ENCODE measurements around the gene RNASET2.
A peak's percentile ranks its signal among the peaks of the same experiment; 100 is the strongest.
"Not testable (repeated sequence)": the region's sequence is repeated elsewhere in the genome, so short reads cannot be mapped to it uniquely, and the experiment has no call there.

The RNASET2 gene

GRCh38 chr6:166969390-166970002 lies 13.1 kb upstream of the RNASET2 start:
- DNase-seq, result no peak

- no peak for DNase-seq
These were observed 9.9 kb upstream of the RNASET2 start for GRCh38 chr6:166966268-166966667.

GRCh38 chr6:166960609-166960978 lies 4.2 kb upstream of the RNASET2 start:
- no peak for DNase-seq

- no peak for DNase-seq
These were observed 3.7 kb upstream of the RNASET2 start for GRCh38 chr6:166959911-166960608.

GRCh38 chr6:166958926-166959861 lies 2.8 kb upstream of the RNASET2 start:
- no peak for DNase-seq

- DNase-seq, result no peak
These were observed 1.4 kb upstream of the RNASET2 start for GRCh38 chr6:166957805-166958076.

- peak in 2 of 3 experiments; percentile 84 to 85 for DNase-seq
These were observed 896 bp upstream of the RNASET2 start for GRCh38 chr6:166957087-166957804.

- DNase-seq, result peak; percentile 21 to 95 (median 92)
These were observed 396 bp downstream of the RNASET2 start for GRCh38 chr6:166955865-166956443.

GRCh38 chr6:166955121-166955864 lies 1.1 kb downstream of the RNASET2 start:
- DNase-seq, result peak in 2 of 3 experiments; percentile 57 to 60

GRCh38 chr6:166954118-166954713 lies 2.1 kb downstream of the RNASET2 start:
- DNase-seq, result no peak

- DNase-seq, result no peak
These were observed 3.5 kb downstream of the RNASET2 start for GRCh38 chr6:166952567-166953486.

- DNase-seq, result no peak
These were observed 4.2 kb downstream of the RNASET2 start for GRCh38 chr6:166952121-166952520.

GRCh38 chr6:166951670-166952060 lies 4.7 kb downstream of the RNASET2 start:
- DNase-seq, result no peak

- peak; percentile 62 to 84 (median 69) for DNase-seq
These were observed 5.3 kb downstream of the RNASET2 start for GRCh38 chr6:166950892-166951669.

- no peak for DNase-seq
These were observed 5.9 kb downstream of the RNASET2 start for GRCh38 chr6:166950443-166950821.

- DNase-seq, result no peak
These were observed 6.6 kb downstream of the RNASET2 start for GRCh38 chr6:166949528-166950442.

- not testable (repeated sequence) for DNase-seq
These were observed 7.6 kb downstream of the RNASET2 start for GRCh38 chr6:166948724-166949123.

- no peak for DNase-seq
These were observed 9.1 kb downstream of the RNASET2 start for GRCh38 chr6:166947251-166947650.

- DNase-seq, result no peak
These were observed 10.2 kb downstream of the RNASET2 start for GRCh38 chr6:166946125-166946524.

All from NCI-H1417 (cell line).